ENCODE results near the gene PSRC1. TPM values are rescaled to one million over a fixed set of nuclear protein-coding genes. Genes with fewer than 3 reads are reported as not detected.

The PSRC1 gene
- total and polyA plus RNA-seq, 2 experiments from 2014 or later: 10.1 to 13.7 TPM

DNA sequence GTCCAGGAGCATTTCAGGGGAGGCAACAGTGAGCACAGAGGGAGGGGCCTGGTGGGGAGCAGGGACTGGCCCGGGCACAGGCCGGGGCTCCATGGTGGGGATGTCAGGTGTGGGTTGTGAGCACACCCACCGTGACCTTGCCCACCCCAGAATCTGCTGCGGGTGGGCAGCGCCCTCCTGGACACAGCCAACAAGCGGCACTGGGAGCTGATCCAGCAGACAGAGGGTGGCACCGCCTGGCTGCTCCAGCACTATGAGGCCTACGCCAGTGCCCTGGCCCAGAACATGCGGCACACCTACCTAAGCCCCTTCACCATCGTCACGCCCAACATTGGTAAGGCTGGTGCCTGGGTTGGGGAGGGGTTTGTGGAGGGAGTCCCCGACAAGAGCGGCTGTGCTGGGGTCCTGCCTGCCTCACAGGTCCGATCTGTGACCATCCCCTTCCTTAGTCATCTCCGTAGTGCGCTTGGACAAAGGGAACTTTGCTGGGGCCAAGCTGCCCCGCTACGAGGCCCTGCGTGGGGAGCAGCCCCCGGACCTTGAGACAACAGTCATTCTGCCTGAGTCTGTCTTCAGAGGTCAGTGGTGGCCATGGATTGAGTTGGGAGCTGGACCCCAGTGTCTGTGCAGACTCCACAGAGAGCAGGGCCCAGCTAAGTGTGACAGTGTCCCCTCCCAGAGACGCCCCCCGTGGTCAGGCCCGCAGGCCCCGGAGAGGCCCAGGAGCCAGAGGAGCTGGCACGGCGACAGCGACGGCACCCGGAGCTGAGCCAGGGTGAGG is 14.3 kb downstream of the PSRC1 start:
- no peak overlapping the region for H3K4me2 ChIP-seq
- no peaks in the 10 kb centered on the region for H3K36me3 ChIP-seq (replicated peaks; ENCODE audit: insufficient read depth, low read depth)
- no peaks in the 10 kb centered on the region for H3K9me2 ChIP-seq (replicated peaks; ENCODE audit: insufficient read depth)
- no peak for DNase-seq (ENCODE audit: low spot score)
- H3K27me3 ChIP-seq: no peaks in the 10 kb centered on the region
- no peaks in the 10 kb centered on the region for H3K79me2 ChIP-seq
- no peak overlapping the region for H3K4me3 ChIP-seq
- H4K20me1 ChIP-seq (ENCODE audit: insufficient read depth, poor library complexity, severe bottlenecking): no peaks in the 10 kb centered on the region
- no peak overlapping the region for H3K27ac ChIP-seq
- no peak overlapping the region for H2AFZ ChIP-seq
- TF ChIP-seq EZH2 (IDR thresholded peaks at IDR 0.05; ENCODE audit: borderline replicate concordance): no peak
- no peaks in the 10 kb centered on the region for H3K9me3 ChIP-seq (ENCODE audit: low read depth)
- WGBS (ENCODE audit: low lambda C conversion rate, missing lambda C conversion rate): 97% methylated on average over 19 of the region's 29 CpGs
- peaks cover 10% of the 10 kb centered on the region for H3K4me1 ChIP-seq (ENCODE audit: insufficient read depth)

GRCh38 chr1:109267743-109268300 is 15.1 kb downstream of the PSRC1 start:
- Histone ChIP-seq H3K79me2 (no peaks in the 10 kb centered on the region), H3K27ac (no peak overlapping the region), H3K9me2 (replicated peaks; ENCODE audit: insufficient read depth) (no peaks in the 10 kb centered on the region), H4K20me1 (ENCODE audit: insufficient read depth, poor library complexity, severe bottlenecking) (no peaks in the 10 kb centered on the region), H3K4me3 (no peak overlapping the region), H3K36me3 (replicated peaks; ENCODE audit: insufficient read depth, low read depth) (no peaks in the 10 kb centered on the region), H3K4me1 (ENCODE audit: insufficient read depth) (peaks cover 2% of the 10 kb centered on the region), H2AFZ (no peak overlapping the region), H3K27me3 (no peaks in the 10 kb centered on the region), H3K9me3 (ENCODE audit: low read depth) (no peaks in the 10 kb centered on the region), H3K4me2 (no peak overlapping the region)
- TF ChIP-seq EZH2 (IDR thresholded peaks at IDR 0.05; ENCODE audit: borderline replicate concordance) (no peak), CTCF (IDR thresholded peaks at IDR 0.05; ENCODE audit: poor library complexity) (no peak), EZH2phosphoT487 (IDR thresholded peaks at IDR 0.05; ENCODE audit: low read depth, severe bottlenecking, unreplicated experiment) (no peak)
- DNase-seq (ENCODE audit: low spot score): no peak
- WGBS (ENCODE audit: low lambda C conversion rate, missing lambda C conversion rate): 95% methylated on average over 17 of the region's 17 CpGs

- H3K4me3 ChIP-seq: no peak overlapping the region
- H2AFZ ChIP-seq: no peak overlapping the region
- H3K27ac ChIP-seq: no peak overlapping the region
- DNase-seq (ENCODE audit: low spot score): no peak
- H3K79me2 ChIP-seq: no peaks in the 10 kb centered on the region
- H3K4me2 ChIP-seq: no peak overlapping the region
- H3K9me3 ChIP-seq (ENCODE audit: low read depth): no peaks in the 10 kb centered on the region
- no peaks in the 10 kb centered on the region for H3K4me1 ChIP-seq (ENCODE audit: insufficient read depth)
- 94% methylated on average over 11 of the region's 11 CpGs for WGBS (ENCODE audit: low lambda C conversion rate, missing lambda C conversion rate)
- no peaks in the 10 kb centered on the region for H3K9me2 ChIP-seq (replicated peaks; ENCODE audit: insufficient read depth)
- H3K27me3 ChIP-seq: no peaks in the 10 kb centered on the region
- H4K20me1 ChIP-seq (ENCODE audit: insufficient read depth, poor library complexity, severe bottlenecking): no peaks in the 10 kb centered on the region
- TF ChIP-seq EZH2phosphoT487 (IDR thresholded peaks at IDR 0.05; ENCODE audit: low read depth, severe bottlenecking, unreplicated experiment): no peak
- no peak for TF ChIP-seq EZH2 (IDR thresholded peaks at IDR 0.05; ENCODE audit: borderline replicate concordance)
- TF ChIP-seq CTCF (IDR thresholded peaks at IDR 0.05; ENCODE audit: poor library complexity): no peak
- H3K36me3 ChIP-seq (replicated peaks; ENCODE audit: insufficient read depth, low read depth): no peaks in the 10 kb centered on the region
These were observed 16.0 kb downstream of the PSRC1 start for GRCh38 chr1:109266965-109267364.

DNA sequence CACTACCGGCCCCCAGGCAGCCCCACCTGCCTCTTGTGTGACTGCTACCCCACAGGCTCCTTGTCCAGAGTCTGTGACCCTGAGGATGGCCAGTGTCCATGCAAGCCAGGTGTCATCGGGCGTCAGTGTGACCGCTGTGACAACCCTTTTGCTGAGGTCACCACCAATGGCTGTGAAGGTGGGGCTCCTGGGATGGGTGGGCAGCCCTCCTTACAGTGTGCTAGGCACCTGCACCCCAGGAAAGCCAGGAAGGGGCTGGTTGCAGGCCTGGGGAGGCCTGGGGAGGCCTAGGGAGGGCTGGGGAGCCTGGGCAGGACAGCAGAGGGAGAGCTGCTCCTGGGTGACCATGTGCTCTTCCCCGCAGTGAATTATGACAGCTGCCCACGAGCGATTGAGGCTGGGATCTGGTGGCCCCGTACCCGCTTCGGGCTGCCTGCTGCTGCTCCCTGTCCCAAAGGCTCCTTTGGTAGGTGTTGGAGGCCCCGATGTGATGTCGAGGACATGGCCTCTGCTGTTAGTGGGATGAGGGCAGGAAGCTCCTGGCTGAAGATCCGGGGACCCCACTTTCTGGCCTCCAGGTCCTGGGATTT is 17.1 kb downstream of the PSRC1 start:
- no peak overlapping the region for H3K4me3 ChIP-seq
- H2AFZ ChIP-seq: no peak overlapping the region
- no peak for TF ChIP-seq EZH2phosphoT487 (IDR thresholded peaks at IDR 0.05; ENCODE audit: low read depth, severe bottlenecking, unreplicated experiment)
- TF ChIP-seq EZH2 (IDR thresholded peaks at IDR 0.05; ENCODE audit: borderline replicate concordance): no peak
- no peak for TF ChIP-seq CTCF (IDR thresholded peaks at IDR 0.05; ENCODE audit: poor library complexity)
- no peaks in the 10 kb centered on the region for H4K20me1 ChIP-seq (ENCODE audit: insufficient read depth, poor library complexity, severe bottlenecking)
- 94% methylated on average over 12 of the region's 13 CpGs for WGBS (ENCODE audit: low lambda C conversion rate, missing lambda C conversion rate)
- no peaks in the 10 kb centered on the region for H3K9me2 ChIP-seq (replicated peaks; ENCODE audit: insufficient read depth)
- H3K27ac ChIP-seq: no peak overlapping the region
- H3K27me3 ChIP-seq: no peaks in the 10 kb centered on the region
- no peak overlapping the region for H3K4me2 ChIP-seq
- H3K9me3 ChIP-seq (ENCODE audit: low read depth): no peaks in the 10 kb centered on the region
- H3K79me2 ChIP-seq: no peaks in the 10 kb centered on the region
- DNase-seq (ENCODE audit: low spot score): no peak
- H3K4me1 ChIP-seq (ENCODE audit: insufficient read depth): no peaks in the 10 kb centered on the region
- H3K36me3 ChIP-seq (replicated peaks; ENCODE audit: insufficient read depth, low read depth): no peaks in the 10 kb centered on the region
